SK-MEL-5 (cell line): Measurements from ENCODE around the gene IAPP. TPM values are rescaled to one million over a fixed set of nuclear protein-coding genes. Genes with fewer than 3 reads are reported as not detected.

Experiments used
- DNase-seq: peaks from one replicate; pipeline ENCODE4 v3.0.0-alpha.2; 2016; ENCODE audit warnings: low read depth, low spot score
- in situ Hi-C: cut with HindIII; loops from 2 replicates; pipeline ENCODE4 v1.10.0; 2016; ENCODE audit warnings: low sequenced_read_pairs, high pct_unique_total_duplicates, low pct_unique_long_range_greater_than_20kb
- polyA plus RNA-seq, 2 experiments: library from polyadenylated mRNA; depleted of rRNA; stranded (reverse); fragments of >200 nt; gene quantifications; 2 replicates each; pipeline ENCODE4 v1.2.3, GENCODE V29; 2015
- total RNA-seq: library from RNA; depleted of rRNA; stranded (reverse); fragments of >200 nt; shearing (Covaris generic); gene quantifications from 2 replicates; pipeline ENCODE4 v1.2.3, GENCODE V29; 2014; rRNA removed

Gene IAPP
- total RNA-seq: not detected in 2 replicates
- not detected in 2 replicates for polyA plus RNA-seq (2015; cell fraction: cytosol; rRNA removed)
- polyA plus RNA-seq (2015; cell fraction: nucleus; rRNA removed): not detected in 2 replicates

- no peak for DNase-seq
- in situ Hi-C loops: no loop called here
These were observed at the start of gene IAPP for GRCh38 chr12:21372602-21373001. IAPP (plus strand) TSS chr12:21372902; CDS start chr12:21373352, 450 bp downstream.

DNA sequence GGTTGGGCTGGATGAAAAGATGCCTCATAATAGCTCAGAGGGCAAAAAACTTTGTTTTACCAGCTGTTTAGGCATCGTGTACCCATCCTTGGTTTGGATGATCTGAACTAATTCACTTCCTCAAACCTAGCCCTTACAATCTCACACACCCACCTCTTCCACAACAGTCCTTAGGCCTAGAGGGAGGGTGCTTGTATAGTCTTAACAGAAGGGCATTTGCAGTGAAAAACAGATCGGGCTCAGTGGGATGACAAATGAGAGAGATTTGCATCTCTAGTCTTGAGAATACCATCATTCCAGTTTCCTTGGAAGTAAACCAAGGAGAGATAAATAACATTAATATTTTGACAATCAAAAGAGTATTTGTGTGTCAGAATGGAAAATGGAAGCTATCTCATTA, 49.0 kb upstream of the IAPP start:
- no peak for DNase-seq
- in situ Hi-C loops: no loop called here

GRCh38 chr12:21324551-21324950, 48.2 kb upstream of the IAPP start:
- in situ Hi-C loops: no loop called here
- DNase-seq: peak; percentile 24

- no peak for DNase-seq
- in situ Hi-C loops: no loop called here
These were observed 44.1 kb upstream of the IAPP start for GRCh38 chr12:21328578-21328977.

DNA sequence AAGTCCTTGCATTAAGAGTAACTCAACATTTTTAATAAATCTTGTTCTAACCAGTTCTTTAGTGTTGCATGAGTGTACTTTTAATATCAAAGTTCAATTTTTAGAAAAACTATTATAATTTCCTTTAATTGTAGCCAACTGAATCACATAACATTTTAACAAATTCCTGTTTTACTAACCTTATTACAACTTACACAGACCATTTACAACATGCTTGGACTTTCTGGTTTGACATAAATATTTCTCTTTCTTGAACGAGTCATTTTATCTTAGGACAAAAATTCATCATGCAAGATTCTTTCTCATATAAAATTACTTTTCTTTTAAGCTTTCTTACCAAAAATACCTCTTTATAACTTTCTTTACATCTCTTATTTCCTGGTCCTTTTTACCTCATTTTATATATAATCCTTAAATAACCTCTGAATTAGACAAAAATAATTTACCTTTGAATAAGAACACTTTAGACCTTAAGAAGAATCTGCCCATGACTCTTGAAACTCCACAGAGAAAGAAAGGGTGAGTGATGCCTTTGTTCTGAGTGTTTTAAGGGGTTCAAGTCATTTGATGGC, 41.9 kb upstream of the IAPP start:
- peak; percentile 2 for DNase-seq

DNA sequence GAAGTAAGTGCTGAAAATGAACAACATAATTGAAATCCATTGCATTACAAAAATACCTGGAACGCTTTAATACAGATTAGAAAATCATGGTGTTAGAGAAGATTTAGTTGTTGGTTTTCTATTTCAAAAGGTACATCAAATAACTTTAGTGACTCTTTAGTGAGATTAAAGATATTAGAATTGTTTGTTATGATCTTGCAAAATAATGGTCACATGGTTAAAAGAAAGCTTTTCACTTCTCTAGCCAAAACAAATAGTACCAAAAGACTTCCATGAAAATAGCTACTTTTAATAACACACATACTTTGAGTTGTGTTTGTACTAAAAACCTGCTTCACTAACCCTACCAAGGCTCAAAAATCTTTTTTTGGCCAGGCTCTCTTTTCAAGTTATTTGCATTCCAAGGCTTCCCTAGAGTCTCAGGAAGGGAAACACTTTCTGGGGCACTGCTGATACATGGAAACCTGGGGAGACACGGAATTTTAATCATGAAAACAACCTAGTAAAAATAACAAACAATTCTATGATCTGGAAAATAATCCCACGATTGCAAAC, 37.9 kb upstream of the IAPP start, which contains the start of gene SLCO1A2:
Gene SLCO1A2 (minus strand): TSS at position 147 of the 555 bp plus-strand sequence. CDS start 270 bp downstream, outside the sequence.
- in situ Hi-C loops: no loop called here
- DNase-seq: no peak

More for the DNA sequence above, 41.9 kb upstream of the IAPP start:
- in situ Hi-C loops: no loop called here

- no peak for DNase-seq
- in situ Hi-C loops: no loop called here
These were observed 36.0 kb upstream of the IAPP start for GRCh38 chr12:21336656-21337055.

DNA sequence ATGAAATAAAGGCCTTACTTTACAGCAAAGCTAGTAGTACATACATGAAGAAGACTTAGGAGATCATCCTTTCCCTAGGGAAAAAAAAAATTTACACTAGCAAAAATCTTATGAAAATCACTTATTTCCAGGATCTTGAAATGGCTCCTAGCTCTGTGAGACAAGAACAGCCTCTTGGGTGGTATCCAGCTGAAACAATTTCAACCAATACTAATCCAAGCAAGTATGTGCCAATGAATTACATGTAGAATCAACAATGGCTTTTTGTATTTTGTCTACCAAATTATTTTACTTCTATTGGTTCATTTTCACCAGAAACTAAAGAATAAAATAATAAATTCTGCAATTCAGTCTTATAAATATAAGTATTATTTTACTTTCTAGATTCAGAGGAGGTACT, 35.2 kb upstream of the IAPP start:
- in situ Hi-C loops: no loop called here

GRCh38 chr12:21337959-21338744, 34.5 kb upstream of the IAPP start:
- in situ Hi-C loops: no loop called here
- DNase-seq: no peak

More for the DNA sequence above, 35.2 kb upstream of the IAPP start:
- no peak for DNase-seq

DNA sequence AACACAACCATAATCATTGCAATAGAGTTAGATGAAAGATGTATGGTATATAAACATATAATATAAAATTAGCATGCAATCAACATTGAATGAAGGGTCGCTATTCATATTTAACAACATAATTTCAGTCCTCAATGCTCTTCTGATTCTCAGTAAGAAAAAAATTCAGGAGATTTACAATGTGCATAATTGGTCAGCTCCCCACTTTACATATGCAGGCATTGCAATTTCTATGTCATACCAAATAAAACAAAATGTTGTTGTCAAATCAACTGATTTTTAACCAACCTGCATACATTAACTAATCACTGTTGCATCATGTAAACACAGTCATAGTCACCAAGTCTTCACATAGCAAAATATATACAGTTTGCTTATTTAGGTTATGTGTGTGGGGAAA, 32.8 kb upstream of the IAPP start:
- in situ Hi-C loops: no loop called here
- no peak for DNase-seq

- peak; percentile 15 for DNase-seq
- in situ Hi-C loops: no loop called here
These were observed 32.3 kb upstream of the IAPP start for GRCh38 chr12:21340403-21340802.

GRCh38 chr12:21341769-21342168, 30.9 kb upstream of the IAPP start:
- no peak for DNase-seq
- in situ Hi-C loops: no loop called here

GRCh38 chr12:21343636-21344035, 29.1 kb upstream of the IAPP start:
- in situ Hi-C loops: no loop called here
- DNase-seq: no peak

DNA sequence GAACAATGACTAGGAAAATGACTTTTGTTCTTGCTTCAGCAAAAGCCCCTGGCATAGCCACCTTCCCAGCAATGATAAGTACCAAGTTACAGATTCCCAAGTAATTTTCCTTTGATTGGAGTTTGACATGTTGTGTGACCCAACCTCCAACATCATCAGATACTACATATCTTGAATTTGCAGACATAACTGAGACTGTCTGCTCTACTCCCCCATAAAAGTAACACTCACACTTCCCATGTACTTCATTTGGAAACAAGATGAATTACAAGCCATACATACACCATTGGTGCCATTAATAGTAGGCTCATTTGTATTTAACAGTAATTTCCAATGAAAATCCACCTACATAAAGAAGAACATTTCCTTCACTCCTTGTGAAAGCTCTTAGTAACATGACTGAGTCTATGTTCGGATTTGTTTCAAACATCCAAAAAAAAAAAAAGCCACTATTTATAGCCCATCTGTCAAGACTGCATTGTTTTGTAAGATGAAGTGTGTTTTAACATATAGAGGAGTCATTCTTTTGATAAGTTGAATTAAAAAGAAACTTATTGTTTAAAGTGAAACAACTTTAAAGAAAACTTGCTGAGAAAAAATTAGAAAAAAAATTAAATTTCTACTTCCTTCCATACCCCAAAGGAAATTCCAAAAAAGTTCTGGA, 26.0 kb upstream of the IAPP start:
- in situ Hi-C loops: no loop called here

DNA sequence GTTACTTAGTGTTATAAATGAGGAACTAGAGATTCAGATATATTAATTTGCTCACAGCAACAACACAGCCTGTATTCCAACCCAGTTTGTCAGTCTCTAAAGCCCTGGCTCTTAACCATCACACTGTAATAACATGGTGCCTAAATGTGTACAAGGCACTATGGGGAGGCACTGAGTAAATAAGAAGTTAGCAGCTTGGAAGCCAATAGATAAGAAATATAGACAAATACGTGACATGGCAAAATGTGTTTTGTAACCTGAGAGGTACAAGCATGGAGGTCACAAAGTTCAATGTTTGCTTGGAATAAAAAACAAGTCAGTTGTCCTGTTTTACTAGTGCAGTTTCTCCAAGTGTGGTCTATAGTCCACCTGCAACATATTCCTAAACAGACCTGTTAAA, 21.7 kb upstream of the IAPP start:
- no peak for DNase-seq
- in situ Hi-C loops: no loop called here

More for the DNA sequence above, 26.0 kb upstream of the IAPP start:
- peak; percentile 26 for DNase-seq

DNA sequence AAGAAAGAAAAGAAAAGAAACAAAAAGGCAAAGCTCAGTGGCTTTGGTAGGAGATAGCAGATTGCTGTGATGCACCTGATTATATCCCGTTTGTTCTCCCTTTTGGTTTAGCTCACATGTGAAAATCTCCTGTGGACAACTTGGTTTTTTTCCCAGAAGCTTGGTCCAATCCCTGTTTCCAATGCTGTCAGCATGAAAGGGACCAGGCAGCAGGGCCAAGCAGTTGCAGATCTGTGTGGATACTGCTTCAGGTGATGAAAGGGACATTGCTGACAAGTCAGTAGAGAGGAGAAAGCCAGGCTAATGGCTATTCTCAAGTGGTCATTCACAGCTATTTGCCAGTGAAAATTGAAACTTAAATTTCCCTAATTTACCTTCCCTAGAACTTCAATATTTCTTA, 19.2 kb upstream of the IAPP start:
- in situ Hi-C loops: no loop called here
- no peak for DNase-seq

- no peak for DNase-seq
- in situ Hi-C loops: no loop called here
These were observed 18.8 kb upstream of the IAPP start for GRCh38 chr12:21353948-21354347.

- no peak for DNase-seq
- in situ Hi-C loops: no loop called here
These were observed 18.1 kb upstream of the IAPP start for GRCh38 chr12:21354641-21355040.
